K562 (cell line): ENCODE results near the gene PXN. TPM values are rescaled to one million over a fixed set of nuclear protein-coding genes. Genes with fewer than 3 reads are reported as not detected.

Source experiments
- ASH1L ChIP-seq: fragments of 450-650 bp; IDR thresholded peaks from 2 replicates; pipeline ENCODE4 v1.6.1; 2018; ENCODE audit warnings: borderline replicate concordance, mild to moderate bottlenecking, low read depth; ENCODE audit not compliant: partially characterized antibody
- BCL6 ChIP-seq: fragments of 250-450 bp; sonication (Bioruptor Pico); IDR thresholded peaks from 2 replicates; pipeline ENCODE4 v1.4.0; 2020
- CEBPG ChIP-seq, 3 experiments: fragments of 200-800 bp in 1 of 3; sonication (Bioruptor generic) in 1 of 3; sonication (generic) in 1 of 3; formaldehyde crosslinking in 1 of 3; IDR thresholded peaks in 2 of 3; conservative IDR thresholded peaks in 1 of 3; 2 replicates each; pipeline versions ENCODE4 v1.6.1 to v1.8.0; 2016 to 2022; ENCODE audit warnings: missing compliant biosample characterization in 2 of 3, missing genetic modification characterization in 2 of 3, mild to moderate bottlenecking in 1 of 3, missing genetic modification reagents in 1 of 3
- CXXC5 ChIP-seq: fragments of 250-450 bp; sonication (Bioruptor Pico); IDR thresholded peaks from 2 replicates; pipeline ENCODE4 v1.8.0; 2022; ENCODE audit warnings: inconsistent platforms, mild to moderate bottlenecking, moderate library complexity
- EHMT2 ChIP-seq: fragments of 450-650 bp; IDR thresholded peaks from 2 replicates; pipeline ENCODE4 v1.6.1; 2018; ENCODE audit warnings: antibody characterized with exemption
- EZH2 ChIP-seq: IDR thresholded peaks from 2 replicates; pipeline ENCODE4 v1.6.1; 2012; ENCODE audit warnings: low read depth, mild to moderate bottlenecking, inconsistent platforms, low read length, borderline replicate concordance
- FOXJ2 ChIP-seq: fragments of 200-800 bp; sonication (Bioruptor generic); IDR thresholded peaks from 2 replicates; pipeline ENCODE4 v1.6.1; 2016; ENCODE audit warnings: missing genetic modification characterization, missing compliant biosample characterization
- HNRNPL ChIP-seq: fragments of 200-400 bp; formaldehyde crosslinking; IDR thresholded peaks from 2 replicates; pipeline ENCODE4 v1.6.1; 2017; ENCODE audit warnings: low read depth, mild to moderate bottlenecking, low read length
- HNRNPLL ChIP-seq: fragments of 200-400 bp; formaldehyde crosslinking; IDR thresholded peaks from 2 replicates; pipeline ENCODE4 v1.6.1; 2017; ENCODE audit warnings: low read length, low read depth, mild to moderate bottlenecking; ENCODE audit not compliant: poor library complexity, severe bottlenecking
- HOXB6 ChIP-seq: fragments of 250-450 bp; sonication (Bioruptor Pico); IDR thresholded peaks from 2 replicates; pipeline ENCODE4 v1.5.1; 2022; ENCODE audit warnings: mild to moderate bottlenecking, borderline replicate concordance
- KDM1A ChIP-seq, 2 experiments: fragments of 450-650 bp; IDR thresholded peaks; 2 replicates each; pipeline ENCODE4 v1.6.1; 2016; ENCODE audit warnings: mild to moderate bottlenecking in 2 of 2
- MECOM ChIP-seq: fragments of 250-450 bp; sonication (Bioruptor Pico); IDR thresholded peaks from 2 replicates; pipeline ENCODE4 v1.8.0; 2022; ENCODE audit warnings: inconsistent platforms
- NFATC3 ChIP-seq: fragments of 450-650 bp; IDR thresholded peaks from 2 replicates; pipeline ENCODE4 v1.6.1; 2017; ENCODE audit warnings: mild to moderate bottlenecking
- NFE2L1 ChIP-seq: fragments of 450-650 bp; IDR thresholded peaks from 2 replicates; pipeline ENCODE4 v1.6.1; 2016; ENCODE audit warnings: missing genetic modification characterization, low read depth, mild to moderate bottlenecking, missing compliant biosample characterization, moderate library complexity, borderline replicate concordance
- RAD51 ChIP-seq: fragments of 450-650 bp; IDR thresholded peaks from 2 replicates; pipeline ENCODE4 v1.7.1; 2016; ENCODE audit warnings: low read depth, mild to moderate bottlenecking, borderline replicate concordance
- RBM39 ChIP-seq: fragments of 200-400 bp; formaldehyde crosslinking; optimal IDR thresholded peaks from 2 replicates; pipeline ENCODE3; 2018; ENCODE audit warnings: low read depth, low read length
- SRSF7 ChIP-seq: fragments of 200-400 bp; formaldehyde crosslinking; optimal IDR thresholded peaks from 2 replicates; pipeline ENCODE3; 2017; ENCODE audit warnings: mild to moderate bottlenecking, low read depth, low read length
- TEAD1 ChIP-seq, 2 experiments: fragments of 450-650 bp in 1 of 2; sonication (generic) in 1 of 2; formaldehyde crosslinking; IDR thresholded peaks; 2 replicates each; pipeline versions ENCODE4 v1.4.0 to v1.8.0; 2020 to 2022; ENCODE audit warnings: mild to moderate bottlenecking in 2 of 2, missing genetic modification reagents in 1 of 2
- TEAD4 ChIP-seq, 2 experiments: sonication (generic) in 1 of 2; formaldehyde crosslinking in 1 of 2; IDR thresholded peaks; 2 replicates each; pipeline versions ENCODE4 v1.6.1 to v1.8.0; 2012 to 2022; ENCODE audit warnings: borderline replicate concordance in 1 of 2, inconsistent platforms in 1 of 2, low read length in 1 of 2, mild to moderate bottlenecking in 1 of 2, missing genetic modification reagents in 1 of 2
- ZMIZ1 ChIP-seq, 2 experiments: fragments of 150-350 bp in 1 of 2; IDR thresholded peaks; 2 replicates each; pipeline ENCODE4 v1.6.1; 2012 to 2016; ENCODE audit warnings: low read depth in 2 of 2, low read length in 2 of 2, mild to moderate bottlenecking in 1 of 2, moderate library complexity in 1 of 2
- ZNF395 ChIP-seq: fragments of 200-800 bp; sonication (Bioruptor generic); IDR thresholded peaks from 2 replicates; pipeline ENCODE4 v1.6.1; 2017; ENCODE audit warnings: missing genetic modification characterization, missing compliant biosample characterization
- ZNF766 ChIP-seq: fragments of 200-800 bp; sonication (Bioruptor generic); conservative IDR thresholded peaks from 2 replicates; pipeline ENCODE4 v1.6.1; 2016; ENCODE audit warnings: missing genetic modification characterization, missing compliant biosample characterization
- ZSCAN32 ChIP-seq: fragments of 450-650 bp; formaldehyde crosslinking; IDR thresholded peaks from 2 replicates; pipeline ENCODE4 v1.4.0; 2020; ENCODE audit warnings: mild to moderate bottlenecking, moderate library complexity
- polyA plus RNA-seq, 8 experiments: library from polyadenylated mRNA; depleted of rRNA in 4 of 8; stranded (reverse) in 5 of 8; unstranded in 3 of 8; fragments of >200 nt; fragmentation: Nextera tagmentation in 2 of 8; fragmentation: Illumina TruSeq in 1 of 8; extraction: Ambion mirVana in 2 of 8; extraction: Trizol in 1 of 8; gene quantifications; 2 replicates each; pipeline versions ENCODE4 v1.2.1 to v1.2.3, GENCODE V29; 2011 to 2014; ENCODE audit warnings: inconsistent platforms in 1 of 8, missing spikeins in 1 of 8
- total RNA-seq, 7 experiments: library from RNA; depleted of rRNA in 6 of 7; stranded (reverse); fragments of >200 nt in 6 of 7; fragmentation: Illumina TruSeq in 2 of 7; extraction: Trizol in 2 of 7; gene quantifications; 2 replicates each; pipeline versions ENCODE4 v1.2.1 to v1.2.3, GENCODE V29; 2011 to 2021; ENCODE audit warnings: low replicate concordance in 1 of 7

PXN gene
- total and polyA plus RNA-seq, 9 of the 15 experiments (the other 6 are each of a cell fraction or from before 2014, with no cell fraction given), result 4.0 to 74.1 (median 18.6) TPM

GRCh38 chr12:120249266-120249874 is 16.2 kb downstream of the PXN start (continued):
- TF ChIP-seq MECOM (0 out of 2 replicates have a peak, but pooled peaks have one; percentile 50), TEAD4 (IDR thresholded peaks at IDR 0.05; ENCODE audit: low read length) (peak; percentile 21; the same call in 1 of the 2 replicates), TEAD4 (CRISPR knock-in tag; IDR thresholded peaks at IDR 0.05; ENCODE audit: borderline replicate concordance) (no peak), ASH1L (no peak), BCL6 (CRISPR knock-in tag) (no peak), SRSF7 (no peak), RAD51 (no peak), ZMIZ1 (IDR thresholded peaks at IDR 0.05; ENCODE audit: low read depth in 2 of 2, low read length in 2 of 2) (no peak), TEAD1 (CRISPR knock-in tag; IDR thresholded peaks at IDR 0.05) (no peak), HOXB6 (no peak), HNRNPLL (no peak), NFE2L1 (no peak), RBM39 (no peak), FOXJ2 (no peak), ZSCAN32 (CRISPR knock-in tag) (no peak), CEBPG (CRISPR knock-in tag; IDR thresholded peaks at IDR 0.05) (no peak), CEBPG (tag; conservative IDR thresholded peaks at IDR 0.05 in 1 of 2, IDR thresholded peaks at IDR 0.05 in 1 of 2) (no peak), NFATC3 (no peak), EZH2 (no peak), HNRNPL (no peak), ZNF395 (CRISPR knock-in tag) (no peak), ZNF766 (CRISPR knock-in tag) (no peak), CXXC5 (CRISPR knock-in tag) (peak; percentile 17; the same call in 1 of the 2 replicates), EHMT2 (no peak), KDM1A (IDR thresholded peaks at IDR 0.05) (peak in 1 of 2 experiments; percentile 20; a peak in 1 of 4 replicates)
